ENCODE results near the gene MUSTN1.

The MUSTN1 gene

GRCh38 chr3:52809149-52809548 lies 25.7 kb downstream of the MUSTN1 start:
- Histone ChIP-seq H3F3A (ENCODE audit: insufficient read depth, low read length) (no peaks in the 10 kb centered on the region), H3K4me1 (ENCODE audit: insufficient read depth, low read length, severe bottlenecking) (no peaks in the 10 kb centered on the region), H3K9me2 (ENCODE audit: low read depth, low read length) (no peaks in the 10 kb centered on the region), H3K4me2 (ENCODE audit: low read length) (no peak overlapping the region), H3K79me2 (ENCODE audit: insufficient read depth, low read length) (no peaks in the 10 kb centered on the region), H3K36me3 (ENCODE audit: insufficient read depth, low read length) (no peaks in the 10 kb centered on the region), H4K20me1 (ENCODE audit: insufficient read depth, low read length) (no peaks in the 10 kb centered on the region), H3K4me3 (ENCODE audit: low read depth, low read length, poor library complexity, severe bottlenecking) (no peak overlapping the region), H2AFZ (ENCODE audit: low read length) (no peak overlapping the region), H3K9me3 (ENCODE audit: low read length) (no peaks in the 10 kb centered on the region), H3K27me3 (ENCODE audit: insufficient read depth, low read length) (no peaks in the 10 kb centered on the region), H3K9ac (ENCODE audit: low read length) (no peak overlapping the region), H3K27ac (ENCODE audit: low read depth, low read length, poor library complexity, severe bottlenecking) (no peak overlapping the region)
- TF ChIP-seq EZH2 (IDR thresholded peaks at IDR 0.05; ENCODE audit: borderline replicate concordance, low read length): no peak
- TF ChIP-seq CTCF (IDR thresholded peaks at IDR 0.05; ENCODE audit: low read length): no peak

GRCh38 chr3:52805270-52806039 lies 29.4 kb downstream of the MUSTN1 start:
- no peak for TF ChIP-seq EZH2 (IDR thresholded peaks at IDR 0.05; ENCODE audit: borderline replicate concordance, low read length)
- TF ChIP-seq CTCF (IDR thresholded peaks at IDR 0.05; ENCODE audit: low read length): no peak
- no peaks in the 10 kb centered on the region for H4K20me1 ChIP-seq (ENCODE audit: insufficient read depth, low read length)
- no peak overlapping the region for H3K4me2 ChIP-seq (ENCODE audit: low read length)
- no peak overlapping the region for H2AFZ ChIP-seq (ENCODE audit: low read length)
- H3K79me2 ChIP-seq (ENCODE audit: insufficient read depth, low read length): no peaks in the 10 kb centered on the region
- H3K4me3 ChIP-seq (ENCODE audit: low read depth, low read length, poor library complexity, severe bottlenecking): no peak overlapping the region
- no peaks in the 10 kb centered on the region for H3K27me3 ChIP-seq (ENCODE audit: insufficient read depth, low read length)
- H3K9me2 ChIP-seq (ENCODE audit: low read depth, low read length): no peaks in the 10 kb centered on the region
- no peaks in the 10 kb centered on the region for H3K4me1 ChIP-seq (ENCODE audit: insufficient read depth, low read length, severe bottlenecking)
- no peak overlapping the region for H3K9ac ChIP-seq (ENCODE audit: low read length)
- no peaks in the 10 kb centered on the region for H3F3A ChIP-seq (ENCODE audit: insufficient read depth, low read length)
- H3K36me3 ChIP-seq (ENCODE audit: insufficient read depth, low read length): no peaks in the 10 kb centered on the region
- no peak overlapping the region for H3K27ac ChIP-seq (ENCODE audit: low read depth, low read length, poor library complexity, severe bottlenecking)
- H3K9me3 ChIP-seq (ENCODE audit: low read length): no peaks in the 10 kb centered on the region

- H2AFZ ChIP-seq (ENCODE audit: low read length): no peak overlapping the region
- no peak overlapping the region for H3K27ac ChIP-seq (ENCODE audit: low read depth, low read length, poor library complexity, severe bottlenecking)
- no peaks in the 10 kb centered on the region for H3K79me2 ChIP-seq (ENCODE audit: insufficient read depth, low read length)
- no peaks in the 10 kb centered on the region for H3K36me3 ChIP-seq (ENCODE audit: insufficient read depth, low read length)
- H3K9ac ChIP-seq (ENCODE audit: low read length): no peak overlapping the region
- no peak for TF ChIP-seq EZH2 (IDR thresholded peaks at IDR 0.05; ENCODE audit: borderline replicate concordance, low read length)
- TF ChIP-seq CTCF (IDR thresholded peaks at IDR 0.05; ENCODE audit: low read length): no peak
- H3K9me3 ChIP-seq (ENCODE audit: low read length): no peaks in the 10 kb centered on the region
- no peaks in the 10 kb centered on the region for H4K20me1 ChIP-seq (ENCODE audit: insufficient read depth, low read length)
- no peaks in the 10 kb centered on the region for H3F3A ChIP-seq (ENCODE audit: insufficient read depth, low read length)
- H3K4me1 ChIP-seq (ENCODE audit: insufficient read depth, low read length, severe bottlenecking): no peaks in the 10 kb centered on the region
- no peak overlapping the region for H3K4me3 ChIP-seq (ENCODE audit: low read depth, low read length, poor library complexity, severe bottlenecking)
- no peaks in the 10 kb centered on the region for H3K27me3 ChIP-seq (ENCODE audit: insufficient read depth, low read length)
- H3K9me2 ChIP-seq (ENCODE audit: low read depth, low read length): no peaks in the 10 kb centered on the region
- H3K4me2 ChIP-seq (ENCODE audit: low read length): no peak overlapping the region
These were observed 33.0 kb downstream of the MUSTN1 start for GRCh38 chr3:52801839-52802238.
